GM19023 (cell line): ENCODE data around the gene FNDC3B.

ENCODE experiments used
- ATAC-seq: cut with Tn5 transposase; IDR thresholded peaks from one replicate; pipeline ENCODE4 v1.9.1; 2021; ENCODE audit warnings: mild to moderate bottlenecking, moderate library complexity; ENCODE audit not compliant: unreplicated experiment

The FNDC3B gene

GRCh38 chr3:172163320-172163719 lies 123.9 kb downstream of the FNDC3B start:
- no peak for ATAC-seq

GRCh38 chr3:172164620-172165362 lies 125.4 kb downstream of the FNDC3B start:
- ATAC-seq: no peak

GRCh38 chr3:172166261-172166660 lies 126.9 kb downstream of the FNDC3B start:
- no peak for ATAC-seq

DNA sequence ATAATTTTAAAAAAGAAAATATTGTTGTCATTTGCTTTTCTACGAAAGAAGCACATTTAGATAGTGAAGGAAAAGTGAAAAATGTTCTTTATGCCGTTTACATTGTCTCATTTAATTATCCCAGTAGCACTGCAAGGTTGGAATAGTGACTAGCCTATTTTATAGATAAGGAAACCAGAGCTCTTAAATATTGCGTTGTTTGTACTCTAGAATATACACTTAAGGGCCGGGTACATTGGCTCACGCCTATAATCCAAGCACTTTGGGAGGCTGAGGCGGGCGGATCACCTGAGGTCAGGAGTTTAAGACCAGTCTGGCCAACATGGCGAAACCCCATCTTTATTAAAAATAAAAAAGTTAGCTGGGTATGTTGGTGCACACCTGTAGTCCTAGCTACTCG lies 127.5 kb downstream of the FNDC3B start:
- ATAC-seq: no peak

- ATAC-seq: no peak
Observed at GRCh38 chr3:172167892-172168648, 128.7 kb downstream of the FNDC3B start.

GRCh38 chr3:172170073-172170709 lies 130.8 kb downstream of the FNDC3B start:
- ATAC-seq: no peak

DNA sequence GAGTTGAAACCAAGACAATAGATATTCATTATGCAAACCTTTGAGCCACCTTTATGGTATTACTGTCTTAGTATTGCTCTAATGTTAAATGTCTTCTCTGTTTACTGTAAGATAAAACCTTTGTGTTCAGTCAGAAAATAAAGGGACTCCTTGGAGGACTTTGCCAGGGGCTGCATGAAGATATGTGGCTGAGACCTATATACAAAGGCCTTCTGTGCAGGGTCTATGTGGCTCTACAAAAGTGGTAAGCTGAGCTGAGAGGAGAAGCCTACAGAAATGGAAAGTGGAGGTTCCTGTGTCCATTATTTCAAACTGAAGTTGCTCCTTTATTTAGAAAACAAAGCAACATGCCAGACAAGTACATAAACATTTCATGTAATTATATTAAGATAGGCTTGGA lies 131.5 kb downstream of the FNDC3B start:
- ATAC-seq: no peak

DNA sequence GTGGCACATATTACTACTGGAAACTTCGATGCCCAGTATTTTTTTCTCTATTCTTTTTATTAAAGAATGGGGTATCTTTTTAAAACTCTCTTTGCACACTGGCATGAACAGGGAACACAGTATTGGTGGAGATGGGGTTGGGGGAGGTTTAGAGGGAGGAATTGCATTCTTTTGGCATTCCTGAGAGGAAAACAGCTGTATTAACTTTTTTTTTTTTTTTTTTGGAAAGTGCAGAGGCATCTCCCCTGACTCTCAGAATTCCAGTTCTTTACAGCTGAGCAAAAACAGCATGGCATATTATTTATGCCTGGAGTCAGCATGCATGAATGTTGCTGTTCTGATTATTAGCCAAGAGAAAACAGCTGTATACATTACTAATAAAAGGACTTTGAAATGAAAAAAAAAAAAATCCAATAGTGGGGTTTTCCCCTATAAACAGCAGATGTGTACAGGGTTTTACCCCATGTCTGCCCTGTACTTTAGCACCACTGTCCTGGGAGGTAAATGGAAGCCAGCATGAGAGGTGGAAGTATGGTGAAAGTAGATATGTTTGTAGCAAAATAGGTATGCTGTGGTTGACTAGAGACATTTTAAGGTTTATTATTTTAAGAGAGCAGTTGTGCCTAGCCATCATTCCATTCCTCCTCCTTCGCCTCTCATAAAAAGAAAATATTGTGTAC lies 132.2 kb downstream of the FNDC3B start:
- ATAC-seq: no peak

- no peak for ATAC-seq
Observed at GRCh38 chr3:172173316-172174254, 134.2 kb downstream of the FNDC3B start.

DNA sequence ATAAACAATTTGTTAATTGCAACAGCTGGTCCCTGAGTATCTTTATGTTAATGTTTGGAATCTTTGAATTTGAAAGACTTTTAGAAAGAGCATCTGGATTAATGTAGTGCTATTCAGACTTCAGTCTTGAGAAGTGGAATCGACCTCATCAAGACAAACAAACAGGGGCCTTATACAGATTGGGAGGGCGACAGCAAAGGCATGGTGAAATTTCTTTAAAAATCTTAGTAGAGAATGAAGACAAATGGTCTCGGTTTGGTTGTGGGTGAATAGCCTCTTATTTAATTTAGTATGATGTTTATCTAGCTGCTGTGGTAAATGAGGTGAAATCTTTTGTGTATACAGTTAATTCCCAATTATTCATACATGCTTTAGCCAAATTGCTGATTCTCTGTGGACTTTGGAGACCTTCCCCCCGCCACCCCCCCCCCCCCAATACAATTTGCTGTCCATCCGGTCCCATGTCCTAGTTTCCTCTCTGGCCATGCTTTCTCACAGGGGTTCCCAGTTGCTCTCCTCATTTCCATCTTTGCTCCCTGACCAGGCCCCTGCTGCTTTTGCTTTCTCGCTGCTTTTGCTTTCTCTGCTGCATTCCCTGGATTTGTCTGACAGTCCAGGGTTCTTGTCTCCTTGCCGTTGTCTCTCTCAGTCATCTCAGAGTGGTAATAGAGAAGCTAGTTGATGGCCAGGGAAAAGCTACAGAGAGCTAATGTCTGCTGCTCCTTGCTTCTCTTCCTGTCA lies 135.3 kb downstream of the FNDC3B start:
- no peak for ATAC-seq

DNA sequence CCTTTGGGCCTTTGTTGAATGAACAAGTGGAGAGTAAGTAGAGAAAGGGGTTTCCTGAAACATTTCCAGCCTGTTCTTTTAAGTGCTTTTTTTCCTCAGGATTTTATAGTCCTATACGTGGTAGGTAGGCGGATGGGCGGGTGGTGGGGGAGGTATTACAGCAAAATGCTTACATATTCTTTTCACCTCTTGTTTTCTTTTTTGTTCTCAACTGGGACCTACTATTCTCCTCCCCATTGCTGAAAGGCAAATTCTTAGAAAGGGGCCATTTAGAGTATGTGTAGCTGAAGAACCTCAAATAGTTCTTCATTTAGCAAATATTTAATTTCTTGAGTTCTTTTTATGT lies 135.8 kb downstream of the FNDC3B start:
- no peak for ATAC-seq

GRCh38 chr3:172176061-172176770 lies 136.8 kb downstream of the FNDC3B start:
- ATAC-seq: no peak

DNA sequence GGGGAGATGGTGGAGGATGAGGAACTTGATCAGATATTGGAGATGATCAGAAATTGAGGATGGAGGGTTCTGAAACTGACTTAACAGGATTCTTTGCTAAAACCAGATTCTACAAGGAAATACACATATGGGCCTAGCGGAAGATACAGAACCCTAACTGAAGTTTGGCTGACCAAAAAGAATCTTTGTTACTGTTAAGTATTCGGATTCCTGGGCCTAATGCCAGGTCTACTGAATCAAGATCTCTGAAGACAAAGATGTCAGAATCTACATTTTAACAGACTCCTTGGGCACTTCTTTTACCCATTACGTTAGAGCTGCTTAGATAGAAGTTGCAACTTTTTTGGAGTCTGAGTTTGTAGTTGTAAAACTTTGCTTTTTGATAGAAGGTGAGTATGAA lies 137.7 kb downstream of the FNDC3B start:
- ATAC-seq: no peak

DNA sequence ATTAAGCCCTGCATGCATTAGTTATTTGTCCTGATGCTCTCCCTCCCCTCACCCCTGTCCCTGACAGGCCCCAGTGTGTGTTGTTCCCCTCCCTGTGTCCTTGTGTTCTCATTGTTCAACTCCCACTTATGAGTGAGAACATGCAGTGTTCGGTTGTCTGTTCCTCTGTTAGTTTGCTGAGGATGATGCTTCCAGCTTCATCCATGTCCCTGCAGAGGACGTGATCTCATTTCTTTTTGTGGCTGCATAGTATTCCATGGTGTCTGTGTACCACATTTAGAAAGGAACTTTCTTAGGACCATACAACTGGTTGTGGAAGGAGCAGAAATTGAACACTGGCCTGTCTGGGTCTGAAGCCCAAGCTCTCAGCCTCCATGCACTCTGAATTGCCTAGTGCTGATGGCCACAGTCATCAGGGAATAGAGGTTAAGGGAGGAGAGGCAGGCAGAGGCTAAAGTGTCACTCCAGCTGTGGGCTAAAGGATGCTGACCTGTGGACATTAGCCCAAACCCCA lies 138.5 kb downstream of the FNDC3B start:
- no peak for ATAC-seq

GRCh38 chr3:172179680-172180399 lies 140.5 kb downstream of the FNDC3B start:
- ATAC-seq: peak; percentile 61

- no peak for ATAC-seq
Observed at GRCh38 chr3:172180473-172180872, 141.1 kb downstream of the FNDC3B start.

DNA sequence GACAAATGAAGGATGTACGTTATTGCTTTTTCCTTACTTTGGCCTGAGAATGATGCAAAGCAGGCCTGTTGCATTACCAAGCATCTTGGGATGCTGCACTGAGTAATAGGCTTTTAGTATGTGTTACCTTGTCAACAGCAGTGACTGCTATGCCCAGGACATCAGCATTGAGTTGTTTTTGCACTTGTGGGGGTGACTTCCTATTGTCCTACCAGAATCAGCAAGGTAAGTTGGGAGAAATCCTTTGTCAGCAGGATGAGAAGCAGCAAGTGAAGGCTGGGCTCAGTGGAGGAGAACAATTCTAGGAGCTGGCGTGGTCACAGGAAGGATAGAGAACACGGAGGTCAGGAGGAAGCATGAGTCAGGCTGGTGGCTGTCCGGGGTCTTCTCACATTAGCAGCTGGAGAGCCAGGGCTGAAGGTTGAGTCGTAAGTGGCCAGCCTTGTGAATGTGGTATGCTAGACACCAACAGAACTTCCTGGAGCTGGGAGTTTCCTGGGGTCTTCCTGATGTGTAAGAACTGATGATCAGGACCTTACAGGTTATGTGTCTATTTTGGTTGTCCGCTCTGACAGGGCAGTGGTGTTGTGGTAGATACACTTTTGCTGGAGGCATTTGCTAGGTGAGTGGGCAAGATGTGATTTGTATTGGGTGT lies 142.7 kb downstream of the FNDC3B start:
- no peak for ATAC-seq

DNA sequence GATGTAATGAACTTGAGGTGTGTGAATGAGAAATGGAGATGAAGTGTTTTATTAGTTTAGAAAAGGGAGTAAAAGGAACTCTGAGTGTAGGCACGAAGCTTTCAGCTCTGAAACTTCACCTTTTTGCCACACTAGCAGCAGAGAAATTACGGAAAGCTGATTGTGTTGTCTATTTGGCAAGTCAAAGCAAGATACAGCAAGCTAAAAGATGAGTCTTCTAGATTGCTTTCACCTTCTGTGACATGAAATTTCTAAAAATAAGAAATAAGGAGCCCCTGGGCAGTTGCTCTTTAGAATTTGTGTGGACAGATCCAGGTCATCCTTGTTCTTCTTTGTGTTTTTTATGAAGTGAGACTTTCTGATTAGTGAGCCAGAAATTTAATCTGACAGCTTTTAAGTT lies 143.4 kb downstream of the FNDC3B start:
- ATAC-seq: no peak
